Ascending aorta (tissue), 2 donors: ENCODE measurements around the gene ERC1. TPM values are rescaled to one million over a fixed set of nuclear protein-coding genes. Genes with fewer than 3 reads are reported as not detected.

Experiments used
- DNase-seq, 2 donors: peaks; one replicate each; pipeline ENCODE4 v3.0.0-alpha.2; 2019; ENCODE audit warnings: low spot score in 2 of 2
- H3K27ac ChIP-seq, 2 donors: fragments of 200-600 bp; sonication (generic); one replicate each; pipeline ENCODE4 v1.5.1; 2016 to 2017; ENCODE audit warnings: mild to moderate bottlenecking in 1 of 2
- H3K27me3 ChIP-seq: fragments of 200-600 bp; sonication (generic); one replicate; pipeline ENCODE4 v1.5.1; 2017
- H3K36me3 ChIP-seq, 2 donors: fragments of 200-600 bp; sonication (generic); one replicate each; pipeline ENCODE4 v1.5.1; 2016
- H3K4me1 ChIP-seq, 2 donors: fragments of 200-600 bp; sonication (generic); one replicate each; pipeline ENCODE4 v1.5.1; 2016 to 2017; ENCODE audit warnings: mild to moderate bottlenecking in 1 of 2
- H3K4me3 ChIP-seq, 2 donors: fragments of 200-600 bp; sonication (generic); one replicate each; pipeline ENCODE4 v1.5.1; 2016 to 2017; ENCODE audit warnings: mild to moderate bottlenecking in 1 of 2
- H3K9me3 ChIP-seq, 2 donors: fragments of 200-600 bp; sonication (generic); one replicate each; pipeline ENCODE4 v1.5.1; 2016
- CTCF ChIP-seq, 3 experiments: fragments of 200-600 bp in 2 of 3; fragments of 450-650 bp in 1 of 3; sonication (generic) in 2 of 3; IDR thresholded peaks; one replicate each; pipeline ENCODE4 v1.5.1; 2016 to 2019; ENCODE audit warnings: antibody characterized with exemption in 3 of 3, mild to moderate bottlenecking in 1 of 3, moderate library complexity in 1 of 3
- intact Hi-C: fragments of 100-400 bp; cut with DNase I; formaldehyde crosslinking; loops from one replicate; pipeline ENCODE4 v1.15.1; 2023
- total RNA-seq: library from RNA; depleted of rRNA; stranded (reverse); fragments of >200 nt; gene quantifications from one replicate; pipeline ENCODE4 v1.1.0, GENCODE V29; 2016

ERC1 gene
- total RNA-seq, 1 donor from 2014 or later: 41.4 TPM

GRCh38 chr12:1491983-1492697 lies 501.1 kb downstream of the ERC1 start:
- no peak for DNase-seq
- TF ChIP-seq CTCF (IDR thresholded peaks at IDR 0.05): no peak
- Histone ChIP-seq H3K27ac (no peak overlapping the region), H3K9me3 (no peaks in the 10 kb centered on the region), H3K27me3 (no peaks in the 10 kb centered on the region), H3K36me3 (peaks cover 16 to 30% of the 10 kb centered on the region in 2 donors), H3K4me3 (no peak overlapping the region), H3K4me1 (peaks cover 0 to 2% of the 10 kb centered on the region in 2 donors)
- intact Hi-C loops: no loop called here

- H3K36me3 ChIP-seq: peaks cover 16 to 30% of the 10 kb centered on the region in 2 donors
- no peak for DNase-seq
- peaks cover 0 to 2% of the 10 kb centered on the region in 2 donors for H3K4me1 ChIP-seq
- H3K27ac ChIP-seq: no peak overlapping the region
- no peaks in the 10 kb centered on the region for H3K9me3 ChIP-seq
- no peak overlapping the region for H3K4me3 ChIP-seq
- no peak for TF ChIP-seq CTCF (IDR thresholded peaks at IDR 0.05)
- intact Hi-C loops: no loop called here
- H3K27me3 ChIP-seq: no peaks in the 10 kb centered on the region
Observed at GRCh38 chr12:1493781-1494565, 502.9 kb downstream of the ERC1 start.

DNA sequence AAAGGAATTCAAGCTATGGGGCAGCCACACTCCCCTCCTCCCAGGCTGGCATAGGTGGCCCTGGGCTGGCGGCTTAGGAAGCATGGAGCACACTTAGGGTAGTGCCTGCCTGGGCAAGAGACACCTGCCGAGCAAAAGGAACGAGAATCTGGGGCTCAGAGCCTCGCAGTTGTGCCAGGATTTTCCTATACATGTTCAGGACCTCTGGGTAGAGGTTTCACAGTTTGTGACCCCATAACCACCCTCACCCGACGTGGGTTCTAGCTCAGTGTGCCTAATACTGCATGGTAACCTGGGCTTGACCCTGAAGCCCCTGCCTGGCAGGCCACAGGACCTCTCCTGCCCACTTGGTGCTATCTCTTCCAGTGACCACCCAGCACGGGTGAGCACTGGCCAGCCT lies 503.8 kb downstream of the ERC1 start:
- H3K36me3 ChIP-seq: peaks cover 16 to 30% of the 10 kb centered on the region in 2 donors
- no peaks in the 10 kb centered on the region for H3K27me3 ChIP-seq
- no peak overlapping the region for H3K27ac ChIP-seq
- no peak for DNase-seq
- intact Hi-C loops: loop anchor here (5.0 kb wide), 1 partner anchor 68 kb away; no protein-coding TSS in a partner anchor
- H3K9me3 ChIP-seq: no peaks in the 10 kb centered on the region
- no peak for TF ChIP-seq CTCF (IDR thresholded peaks at IDR 0.05)
- peaks cover 0 to 2% of the 10 kb centered on the region in 2 donors for H3K4me1 ChIP-seq
- H3K4me3 ChIP-seq: no peak overlapping the region

- no peaks in the 10 kb centered on the region for H3K27me3 ChIP-seq
- H3K4me3 ChIP-seq: peak overlapping the region in 1 of 2 donors; percentile 52
- peaks cover 1 to 15% of the 10 kb centered on the region in 2 donors for H3K36me3 ChIP-seq
- H3K4me1 ChIP-seq: peaks cover 0 to 2% of the 10 kb centered on the region in 2 donors
- no peak for DNase-seq
- TF ChIP-seq CTCF (IDR thresholded peaks at IDR 0.05): no peak
- intact Hi-C loops: loop anchor here (5.0 kb wide), 1 partner anchor 69 kb away; no protein-coding TSS in a partner anchor
- H3K27ac ChIP-seq: peak overlapping the region; percentile 56 to 65
- H3K9me3 ChIP-seq: no peaks in the 10 kb centered on the region
Observed at GRCh38 chr12:1496162-1496900, 505.3 kb downstream of the ERC1 start.

DNA sequence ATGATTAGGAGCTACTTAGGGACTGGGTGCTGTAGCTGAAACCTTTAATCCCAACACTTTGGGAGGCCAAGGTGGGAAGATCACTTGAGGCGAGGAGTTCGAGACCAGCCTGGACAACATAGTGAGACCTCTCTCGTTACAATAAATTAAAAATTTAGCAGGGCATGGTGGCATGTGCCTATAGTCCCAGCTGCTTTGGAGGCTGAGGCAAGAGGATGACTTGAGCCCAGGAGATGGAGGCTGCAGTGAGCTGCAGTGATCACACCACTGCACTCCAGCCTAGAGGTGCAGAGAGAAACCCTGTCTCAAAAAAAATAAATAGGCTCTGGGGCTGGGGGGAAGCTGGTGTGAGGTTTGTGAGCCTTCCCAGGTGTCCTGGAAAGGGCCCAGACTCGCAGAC lies 506.1 kb downstream of the ERC1 start:
- H3K27me3 ChIP-seq: no peaks in the 10 kb centered on the region
- TF ChIP-seq CTCF (IDR thresholded peaks at IDR 0.05): no peak
- DNase-seq: no peak
- H3K27ac ChIP-seq: peak overlapping the region in 1 of 2 donors; percentile 56
- intact Hi-C loops: loop anchor here (5.0 kb wide), 1 partner anchor 70 kb away; no protein-coding TSS in a partner anchor
- H3K9me3 ChIP-seq: no peaks in the 10 kb centered on the region
- H3K4me3 ChIP-seq: peak overlapping the region in 1 of 2 donors; percentile 52
- H3K4me1 ChIP-seq: peaks cover 0 to 2% of the 10 kb centered on the region in 2 donors
- H3K36me3 ChIP-seq: peaks cover 0 to 7% of the 10 kb centered on the region in 2 donors
